ENCODE data around the gene FAM171A1. TPM values are rescaled to one million over a fixed set of nuclear protein-coding genes. Genes with fewer than 3 reads are reported as not detected.
"Not testable (repeated sequence)": the region's sequence is repeated elsewhere in the genome, so short reads cannot be mapped to it uniquely, and the experiment has no call there.

FAM171A1 gene
- total and polyA plus RNA-seq, 4 donors, result 3.4 to 23.5 (median 9.7) TPM

DNA sequence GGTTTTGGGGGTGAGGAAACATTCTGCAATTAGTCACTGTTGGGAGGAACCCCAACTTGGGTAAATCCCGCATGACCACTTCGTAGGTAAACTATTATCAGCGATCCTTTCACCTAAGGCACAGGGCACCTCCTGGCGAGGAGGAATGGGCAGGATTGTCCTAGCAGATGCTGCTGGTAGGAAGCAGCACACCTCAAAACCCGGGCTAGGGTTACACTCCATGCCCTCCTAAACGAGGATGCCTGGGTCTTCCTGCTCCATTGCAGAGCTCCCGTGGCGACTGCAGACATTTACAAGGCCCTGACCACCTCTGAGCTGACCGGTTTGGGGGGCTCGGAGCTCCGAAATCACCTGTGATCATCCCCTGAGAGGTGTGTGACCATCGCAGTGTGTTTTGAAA, 92.3 kb downstream of the FAM171A1 start:
- Histone ChIP-seq H3K4me3 (no peak overlapping the region), H3K4me1 (ENCODE audit: control insufficient read depth in 5 of 5, insufficient read depth in 5 of 5, low read length in 5 of 5) (peaks cover 0 to 1% (median 0%) of the 10 kb centered on the region in 5 donors), H3K9me3 (ENCODE audit: control insufficient read depth in 4 of 4, insufficient read depth in 3 of 4, low read length in 3 of 4) (peaks cover 0 to 2% (median 0%) of the 10 kb centered on the region in 4 donors), H3K36me3 (ENCODE audit: control insufficient read depth in 4 of 4, insufficient read depth in 4 of 4, low read length in 4 of 4) (peaks cover 0 to 34% (median 17%) of the 10 kb centered on the region in 4 donors), H3K9ac (ENCODE audit: insufficient read depth in 1 of 2, low read length in 2 of 2) (no peak overlapping the region), H3K27me3 (ENCODE audit: control insufficient read depth in 3 of 3, insufficient read depth in 3 of 3, low read length in 2 of 3) (no peaks in the 10 kb centered on the region), H3K27ac (ENCODE audit: low read depth in 1 of 2, low read length in 1 of 2) (no peak overlapping the region)
- DNase-seq, result no peak
- WGBS, 2 donors, result 92 to 94% methylated on average over 12 of the region's 12 CpGs
- TF ChIP-seq, protein P1, sequence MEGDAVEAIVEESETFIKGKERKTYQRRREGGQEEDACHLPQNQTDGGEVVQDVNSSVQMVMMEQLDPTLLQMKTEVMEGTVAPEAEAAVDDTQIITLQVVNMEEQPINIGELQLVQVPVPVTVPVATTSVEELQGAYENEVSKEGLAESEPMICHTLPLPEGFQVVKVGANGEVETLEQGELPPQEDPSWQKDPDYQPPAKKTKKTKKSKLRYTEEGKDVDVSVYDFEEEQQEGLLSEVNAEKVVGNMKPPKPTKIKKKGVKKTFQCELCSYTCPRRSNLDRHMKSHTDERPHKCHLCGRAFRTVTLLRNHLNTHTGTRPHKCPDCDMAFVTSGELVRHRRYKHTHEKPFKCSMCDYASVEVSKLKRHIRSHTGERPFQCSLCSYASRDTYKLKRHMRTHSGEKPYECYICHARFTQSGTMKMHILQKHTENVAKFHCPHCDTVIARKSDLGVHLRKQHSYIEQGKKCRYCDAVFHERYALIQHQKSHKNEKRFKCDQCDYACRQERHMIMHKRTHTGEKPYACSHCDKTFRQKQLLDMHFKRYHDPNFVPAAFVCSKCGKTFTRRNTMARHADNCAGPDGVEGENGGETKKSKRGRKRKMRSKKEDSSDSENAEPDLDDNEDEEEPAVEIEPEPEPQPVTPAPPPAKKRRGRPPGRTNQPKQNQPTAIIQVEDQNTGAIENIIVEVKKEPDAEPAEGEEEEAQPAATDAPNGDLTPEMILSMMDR (IDR thresholded peaks at IDR 0.05; ENCODE audit: control extremely low read depth, extremely low read depth), result no peak
- ATAC-seq (ENCODE audit: insufficient read depth, low FRiP score), result no peak

DNA sequence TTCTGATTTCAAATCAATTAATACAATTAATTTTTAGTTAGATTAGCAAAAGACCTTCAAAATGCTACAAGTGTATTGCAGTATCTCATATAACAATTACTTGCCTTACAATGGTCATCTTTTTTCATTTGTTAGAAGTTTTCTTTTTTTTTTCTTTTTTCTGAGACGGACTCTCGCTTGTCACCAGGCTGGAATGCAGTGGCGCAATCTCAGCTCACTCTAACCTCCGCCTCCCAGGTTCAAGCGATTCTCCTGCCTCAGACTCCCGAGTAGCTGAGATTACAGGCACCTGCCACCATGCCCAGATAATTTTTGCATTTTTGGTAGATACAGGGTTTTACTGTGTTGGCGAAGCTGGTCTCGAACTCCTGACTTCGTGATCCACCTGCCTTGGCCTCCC, 95.0 kb downstream of the FAM171A1 start:
- not testable (repeated sequence) for H3K4me1 ChIP-seq (ENCODE audit: control insufficient read depth in 5 of 5, insufficient read depth in 5 of 5, low read length in 5 of 5); H3K9ac ChIP-seq (ENCODE audit: insufficient read depth in 1 of 2, low read length in 2 of 2); H3K27ac ChIP-seq (ENCODE audit: low read depth in 1 of 2, low read length in 1 of 2); H3K9me3 ChIP-seq (ENCODE audit: control insufficient read depth in 4 of 4, insufficient read depth in 3 of 4, low read length in 3 of 4); H3K4me3 ChIP-seq; H3K27me3 ChIP-seq (ENCODE audit: control insufficient read depth in 3 of 3, insufficient read depth in 3 of 3, low read length in 2 of 3); DNase-seq; ATAC-seq (ENCODE audit: insufficient read depth, low FRiP score)
- H3K36me3 ChIP-seq (ENCODE audit: control insufficient read depth in 4 of 4, insufficient read depth in 4 of 4, low read length in 4 of 4), result peaks cover 0 to 20% (median 8%) of the 10 kb centered on the region in 4 donors
- WGBS, 2 donors, result 92 to 94% methylated on average over 9 of the region's 9 CpGs

DNA sequence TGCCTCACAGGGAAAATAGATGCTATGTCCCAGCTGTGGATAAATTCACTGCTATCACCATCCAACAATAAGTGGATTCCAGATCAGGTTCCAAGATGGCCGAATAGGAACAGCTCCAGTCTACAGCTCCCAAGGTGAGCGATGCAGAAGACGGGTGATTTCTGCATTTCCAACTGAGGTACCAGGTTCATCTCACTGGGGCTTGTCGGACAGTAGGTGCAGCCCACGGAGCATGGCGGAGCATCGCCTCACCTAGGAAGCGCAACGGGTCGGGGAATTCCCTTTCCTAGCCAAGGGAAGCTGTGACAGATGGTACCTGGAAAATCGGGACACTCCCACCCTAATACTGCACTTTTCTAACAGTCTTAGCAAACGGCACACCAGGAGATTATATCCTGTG, 101.3 kb downstream of the FAM171A1 start:
- H3K4me3 ChIP-seq; H3K27ac ChIP-seq (ENCODE audit: low read depth in 1 of 2, low read length in 1 of 2); H3K9ac ChIP-seq (ENCODE audit: insufficient read depth in 1 of 2, low read length in 2 of 2); H3K4me1 ChIP-seq (ENCODE audit: control insufficient read depth in 5 of 5, insufficient read depth in 5 of 5, low read length in 5 of 5); ATAC-seq (ENCODE audit: insufficient read depth, low FRiP score); H3K27me3 ChIP-seq (ENCODE audit: control insufficient read depth in 3 of 3, insufficient read depth in 3 of 3, low read length in 2 of 3); DNase-seq: not testable (repeated sequence)
- WGBS, 2 donors, result 97% methylated on average over 12 of the region's 12 CpGs
- Histone ChIP-seq H3K9me3 (ENCODE audit: control insufficient read depth in 4 of 4, insufficient read depth in 3 of 4, low read length in 3 of 4) (peaks cover 0 to 13% (median 3%) of the 10 kb centered on the region in 4 donors), H3K36me3 (ENCODE audit: control insufficient read depth in 4 of 4, insufficient read depth in 4 of 4, low read length in 4 of 4) (peaks cover 0 to 20% (median 3%) of the 10 kb centered on the region in 4 donors)

DNA sequence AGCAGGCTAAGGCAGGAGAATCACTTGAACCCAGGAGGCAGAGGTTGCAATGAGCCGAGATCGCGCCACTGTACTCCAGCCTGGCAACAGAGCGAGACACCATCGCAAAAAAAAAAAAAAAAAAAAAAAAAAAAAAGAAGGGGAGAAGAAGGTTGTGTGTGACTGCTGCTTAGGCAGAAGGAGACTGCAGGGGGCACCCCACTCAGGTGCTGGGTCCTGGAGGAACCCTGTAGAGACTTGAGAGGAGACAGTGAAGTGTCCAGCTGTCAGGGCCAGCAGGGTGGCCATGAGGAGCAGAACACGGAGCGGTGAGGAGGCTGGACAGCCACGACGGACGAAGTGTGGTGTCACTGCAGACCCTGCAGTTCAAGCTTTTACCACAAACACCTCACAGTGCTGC, 103.6 kb downstream of the FAM171A1 start:
- Histone ChIP-seq H3K4me1 (ENCODE audit: control insufficient read depth in 5 of 5, insufficient read depth in 5 of 5, low read length in 5 of 5) (peaks cover 0 to 5% (median 3%) of the 10 kb centered on the region in 5 donors), H3K9ac (ENCODE audit: insufficient read depth in 1 of 2, low read length in 2 of 2) (no peak overlapping the region), H3K4me3 (no peak overlapping the region), H3K27ac (ENCODE audit: low read depth in 1 of 2, low read length in 1 of 2) (no peak overlapping the region), H3K36me3 (ENCODE audit: control insufficient read depth in 4 of 4, insufficient read depth in 4 of 4, low read length in 4 of 4) (peaks cover 0 to 18% (median 3%) of the 10 kb centered on the region in 4 donors), H3K9me3 (ENCODE audit: control insufficient read depth in 4 of 4, insufficient read depth in 3 of 4, low read length in 3 of 4) (peaks cover 0 to 13% (median 3%) of the 10 kb centered on the region in 4 donors), H3K27me3 (ENCODE audit: control insufficient read depth in 3 of 3, insufficient read depth in 3 of 3, low read length in 2 of 3) (no peaks in the 10 kb centered on the region)
- no peak for DNase-seq
- TF ChIP-seq, protein P1 (IDR thresholded peaks at IDR 0.05; ENCODE audit: control extremely low read depth, extremely low read depth), result no peak
- 84 to 87% methylated on average over 10 of the region's 10 CpGs for WGBS, 2 donors
- ATAC-seq (ENCODE audit: insufficient read depth, low FRiP score), result no peak

Measured in lung (tissue), 12 donors.